Epithelial cell of esophagus (primary cell): ENCODE results near the gene GRK5.

Experiments used
- DNase-seq: peaks from one replicate; pipeline ENCODE4 v3.0.0; 2010; ENCODE audit warnings: low read depth
- H3K4me3 ChIP-seq: 2 replicates; pipeline ENCODE4 v1.5.1; 2011; ENCODE audit warnings: mild to moderate bottlenecking, low read length, control low read depth
- CTCF ChIP-seq: IDR thresholded peaks from 2 replicates; pipeline ENCODE4 v1.5.1; 2011; ENCODE audit warnings: low read depth, mild to moderate bottlenecking, low read length, control low read depth, inconsistent platforms; ENCODE audit not compliant: insufficient read depth; ENCODE audit errors: missing control alignments

Gene GRK5

GRCh38 chr10:119248681-119249080, 41.3 kb downstream of the GRK5 start:
- TF ChIP-seq CTCF = no peak
- DNase-seq = no peak
- H3K4me3 ChIP-seq = no peak overlapping the region

- DNase-seq = peak; percentile 92
- no peak overlapping the region for H3K4me3 ChIP-seq
- TF ChIP-seq CTCF = no peak
Measured at GRCh38 chr10:119250641-119251314, 43.4 kb downstream of the GRK5 start.

GRCh38 chr10:119251315-119251708, 43.9 kb downstream of the GRK5 start:
- no peak for DNase-seq
- no peak for TF ChIP-seq CTCF
- no peak overlapping the region for H3K4me3 ChIP-seq

- DNase-seq = no peak
- H3K4me3 ChIP-seq = no peak overlapping the region
- TF ChIP-seq CTCF = no peak
Measured at GRCh38 chr10:119252051-119252465, 44.7 kb downstream of the GRK5 start.

- no peak for DNase-seq
- no peak for TF ChIP-seq CTCF
- H3K4me3 ChIP-seq = no peak overlapping the region
Measured at GRCh38 chr10:119252470-119253151, 45.2 kb downstream of the GRK5 start.

- DNase-seq = peak; percentile 74
- H3K4me3 ChIP-seq = no peak overlapping the region
- no peak for TF ChIP-seq CTCF
Measured at GRCh38 chr10:119253433-119254174, 46.2 kb downstream of the GRK5 start.
